ENCODE results near the gene WAPL. TPM values are rescaled to one million over a fixed set of nuclear protein-coding genes. Genes with fewer than 3 reads are reported as not detected.

WAPL gene
- total and polyA plus RNA-seq, 2 donors (not counting 1 experiment from before 2014, with no cell fraction given): 8.3 to 42.8 TPM

DNA sequence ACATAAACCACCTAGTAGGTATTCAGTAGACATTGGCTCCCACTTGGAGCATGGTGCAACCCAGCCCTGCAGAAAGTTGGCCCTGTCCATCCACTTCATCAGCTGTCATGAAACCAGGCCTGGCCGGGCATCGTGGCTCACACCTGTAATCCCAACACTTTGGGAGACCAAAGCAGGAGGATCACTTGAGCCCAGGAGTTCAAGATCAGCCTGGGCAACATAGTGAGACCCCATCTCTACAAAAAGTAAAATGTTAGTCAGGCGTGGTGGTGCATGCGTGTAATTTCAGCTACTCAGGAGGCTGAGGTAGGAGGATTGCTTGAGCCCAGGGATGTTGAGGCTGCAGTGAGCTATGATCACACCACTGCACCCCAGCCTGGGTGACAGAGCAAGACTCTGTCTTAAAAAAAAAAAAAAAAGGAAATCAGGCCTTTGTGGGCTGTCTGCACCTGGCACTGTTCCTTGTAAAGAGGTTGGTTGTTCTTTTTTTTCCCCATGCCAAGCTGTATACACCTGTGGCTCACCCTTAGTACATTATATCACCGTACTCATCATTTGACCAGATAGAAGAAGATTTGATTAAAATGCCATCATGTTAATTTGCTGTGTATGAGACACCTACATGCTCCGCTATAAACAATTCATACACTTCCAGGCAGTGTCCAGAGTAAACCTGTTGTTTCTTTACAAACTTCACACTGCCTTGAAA, 109.6 kb downstream of the WAPL start:
- no peaks in the 10 kb centered on the region for H3K27me3 ChIP-seq (replicated peaks in 1 of 4; ENCODE audit: control extremely low read depth in 1 of 4, control insufficient read depth in 3 of 4, insufficient read depth in 4 of 4, low read length in 3 of 4)
- POLR2A ChIA-PET: interaction anchor here (2.1 kb wide), 1 partner anchor 11 kb away, joined by 13 read pairs; no protein-coding TSS in a partner anchor
- H4K20me1 ChIP-seq (ENCODE audit: control insufficient read depth, insufficient read depth, low read length, poor library complexity, severe bottlenecking): no peaks in the 10 kb centered on the region
- H3K27ac ChIP-seq (ENCODE audit: low read length in 2 of 2): peak overlapping the region; percentile 43 to 61
- CTCF ChIA-PET: interaction anchor here (1.5 to 4.6 kb wide), 3 partner anchors 11 to 173 kb away, joined by 3 to 50 read pairs (median 4); no protein-coding TSS in a partner anchor
- H3K4me3 ChIP-seq (ENCODE audit: control extremely low read depth in 1 of 5, extremely low read depth in 1 of 5, insufficient read depth in 1 of 5, low read depth in 2 of 5, low read length in 4 of 5): peak overlapping the region in 1 of 5 experiments; percentile 35
- DNase-seq: no peak
- TF ChIP-seq EZH2 (IDR thresholded peaks at IDR 0.05; ENCODE audit: borderline replicate concordance, insufficient read depth, low read depth, low read length, poor library complexity, severe bottlenecking): no peak
- peaks cover 4% of the 10 kb centered on the region for H3K27me3 Mint-ChIP-seq
- peak overlapping the region; percentile 0 for H2AFZ ChIP-seq (ENCODE audit: insufficient read depth, low read depth, low read length, poor library complexity, severe bottlenecking)
- H3K4me1 Mint-ChIP-seq: peaks cover 45% of the 10 kb centered on the region
- intact Hi-C loops (cut with micrococcal nuclease): loop anchor here (2.0 kb wide), 1 partner anchor 39 kb away; no protein-coding TSS in a partner anchor
- H3K9ac ChIP-seq (ENCODE audit: low read length): peak overlapping the region; percentile 49
- peak overlapping the region; percentile 72 for H3K4me2 ChIP-seq (replicated peaks; ENCODE audit: low read depth, low read length, poor library complexity, severe bottlenecking)
- peaks cover 38 to 45% of the 10 kb centered on the region in 2 donors for H3K4me1 ChIP-seq (ENCODE audit: control insufficient read depth in 2 of 2, insufficient read depth in 2 of 2, low read length in 2 of 2)
- peak overlapping the region; percentile 71 for H3K27ac Mint-ChIP-seq
- no peaks in the 10 kb centered on the region for H3K79me2 ChIP-seq (ENCODE audit: control insufficient read depth, insufficient read depth, low read length)
- peaks cover 2% of the 10 kb centered on the region for H3K9me3 Mint-ChIP-seq (ENCODE audit: insufficient read depth)
- H3K4me3 Mint-ChIP-seq: peak overlapping the region; percentile 46
- no peak for ATAC-seq (ENCODE audit: low read depth)
- no peaks in the 10 kb centered on the region for H3K36me3 ChIP-seq (replicated peaks in 1 of 2; ENCODE audit: control extremely low read depth in 1 of 2, control insufficient read depth in 1 of 2, extremely low read depth in 1 of 2, insufficient read depth in 2 of 2, low read length in 1 of 2)
- H3K9me3 ChIP-seq (ENCODE audit: control extremely low read depth in 1 of 3, control insufficient read depth in 2 of 3, insufficient read depth in 1 of 3, low read length in 2 of 3): peaks cover 0 to 8% (median 4%) of the 10 kb centered on the region in 3 donors
- 46% methylated on average over 4 of the region's 6 CpGs for WGBS (ENCODE audit: insufficient coverage)

- no peaks in the 10 kb centered on the region for H3K36me3 ChIP-seq (replicated peaks in 1 of 2; ENCODE audit: control extremely low read depth in 1 of 2, control insufficient read depth in 1 of 2, extremely low read depth in 1 of 2, insufficient read depth in 2 of 2, low read length in 1 of 2)
- DNase-seq (peak; percentile 40), ATAC-seq (ENCODE audit: low read depth) (no peak)
- H3K79me2 ChIP-seq (ENCODE audit: control insufficient read depth, insufficient read depth, low read length): no peaks in the 10 kb centered on the region
- H3K9me3 ChIP-seq (ENCODE audit: control extremely low read depth in 1 of 3, control insufficient read depth in 2 of 3, insufficient read depth in 1 of 3, low read length in 2 of 3): peaks cover 0 to 8% (median 4%) of the 10 kb centered on the region in 3 donors
- ChIA-PET POLR2A (interaction anchor here (2.1 kb wide), 1 partner anchor 11 kb away, joined by 13 read pairs; no protein-coding TSS in a partner anchor), CTCF (interaction anchor here (1.6 to 4.6 kb wide), 2 partner anchors 11 to 174 kb away, joined by 4 to 50 read pairs; no protein-coding TSS in a partner anchor)
- H4K20me1 ChIP-seq (ENCODE audit: control insufficient read depth, insufficient read depth, low read length, poor library complexity, severe bottlenecking): no peaks in the 10 kb centered on the region
- Mint-ChIP-seq H3K4me3 (peak overlapping the region; percentile 46), H3K27ac (peak overlapping the region; percentile 71), H3K4me1 (peaks cover 45% of the 10 kb centered on the region), H3K9me3 (ENCODE audit: insufficient read depth) (peaks cover 2% of the 10 kb centered on the region), H3K27me3 (peaks cover 4% of the 10 kb centered on the region)
- intact Hi-C loops (cut with micrococcal nuclease): no loop called here
- TF ChIP-seq, protein P1, sequence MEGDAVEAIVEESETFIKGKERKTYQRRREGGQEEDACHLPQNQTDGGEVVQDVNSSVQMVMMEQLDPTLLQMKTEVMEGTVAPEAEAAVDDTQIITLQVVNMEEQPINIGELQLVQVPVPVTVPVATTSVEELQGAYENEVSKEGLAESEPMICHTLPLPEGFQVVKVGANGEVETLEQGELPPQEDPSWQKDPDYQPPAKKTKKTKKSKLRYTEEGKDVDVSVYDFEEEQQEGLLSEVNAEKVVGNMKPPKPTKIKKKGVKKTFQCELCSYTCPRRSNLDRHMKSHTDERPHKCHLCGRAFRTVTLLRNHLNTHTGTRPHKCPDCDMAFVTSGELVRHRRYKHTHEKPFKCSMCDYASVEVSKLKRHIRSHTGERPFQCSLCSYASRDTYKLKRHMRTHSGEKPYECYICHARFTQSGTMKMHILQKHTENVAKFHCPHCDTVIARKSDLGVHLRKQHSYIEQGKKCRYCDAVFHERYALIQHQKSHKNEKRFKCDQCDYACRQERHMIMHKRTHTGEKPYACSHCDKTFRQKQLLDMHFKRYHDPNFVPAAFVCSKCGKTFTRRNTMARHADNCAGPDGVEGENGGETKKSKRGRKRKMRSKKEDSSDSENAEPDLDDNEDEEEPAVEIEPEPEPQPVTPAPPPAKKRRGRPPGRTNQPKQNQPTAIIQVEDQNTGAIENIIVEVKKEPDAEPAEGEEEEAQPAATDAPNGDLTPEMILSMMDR (IDR thresholded peaks at IDR 0.05): no peak
- TF ChIP-seq EZH2 (IDR thresholded peaks at IDR 0.05; ENCODE audit: borderline replicate concordance, insufficient read depth, low read depth, low read length, poor library complexity, severe bottlenecking): no peak
- WGBS (ENCODE audit: insufficient coverage): 0% methylated on average over 5 of the region's 7 CpGs
- H3K27ac ChIP-seq (ENCODE audit: low read length in 2 of 2): no peak overlapping the region
- peak overlapping the region; percentile 25 for H3K9ac ChIP-seq (ENCODE audit: low read length)
- no peaks in the 10 kb centered on the region for H3K27me3 ChIP-seq (replicated peaks in 1 of 4; ENCODE audit: control extremely low read depth in 1 of 4, control insufficient read depth in 3 of 4, insufficient read depth in 4 of 4, low read length in 3 of 4)
- H3K4me1 ChIP-seq (ENCODE audit: control insufficient read depth in 2 of 2, insufficient read depth in 2 of 2, low read length in 2 of 2): peaks cover 38 to 45% of the 10 kb centered on the region in 2 donors
- peak overlapping the region; percentile 0 for H2AFZ ChIP-seq (ENCODE audit: insufficient read depth, low read depth, low read length, poor library complexity, severe bottlenecking)
- peak overlapping the region; percentile 72 for H3K4me2 ChIP-seq (replicated peaks; ENCODE audit: low read depth, low read length, poor library complexity, severe bottlenecking)
- peak overlapping the region in 2 of 5 experiments; percentile 10 to 35 for H3K4me3 ChIP-seq (ENCODE audit: control extremely low read depth in 1 of 5, extremely low read depth in 1 of 5, insufficient read depth in 1 of 5, low read depth in 2 of 5, low read length in 4 of 5)
Observed at GRCh38 chr10:86411281-86411841, 110.2 kb downstream of the WAPL start.
